Stimulated activated CD8-positive, alpha-beta memory T cell treated with anti-CD3 and anti-CD28 coated beads, Interleukin-2, amount 100 ng/mL, for 1 hour (primary cell): ENCODE data around the gene TCERG1L.
"Not testable (repeated sequence)": the region's sequence is repeated elsewhere in the genome, so short reads cannot be mapped to it uniquely, and the experiment has no call there.

Experiments used
- DNase-seq, 2 donors: peaks; one replicate each; pipeline ENCODE4 v3.0.0-alpha.2; 2020; ENCODE audit warnings: low read depth in 2 of 2

Gene TCERG1L

GRCh38 chr10:131109291-131109690, 202.2 kb downstream of the TCERG1L start:
- no peak for DNase-seq

GRCh38 chr10:131107970-131108369, 203.6 kb downstream of the TCERG1L start:
- no peak for DNase-seq

- no peak for DNase-seq
Observed at GRCh38 chr10:131102676-131103075, 208.8 kb downstream of the TCERG1L start.

GRCh38 chr10:131102147-131102546, 209.4 kb downstream of the TCERG1L start:
- no peak for DNase-seq

- DNase-seq, result not testable (repeated sequence)
Observed at GRCh38 chr10:131100418-131101410, 210.8 kb downstream of the TCERG1L start.

GRCh38 chr10:131099028-131099726, 212.3 kb downstream of the TCERG1L start:
- DNase-seq, result no peak

GRCh38 chr10:131098416-131098952, 213.0 kb downstream of the TCERG1L start:
- no peak for DNase-seq

GRCh38 chr10:131096031-131096430, 215.5 kb downstream of the TCERG1L start:
- DNase-seq, result no peak

GRCh38 chr10:131095313-131095580, 216.3 kb downstream of the TCERG1L start:
- no peak for DNase-seq

GRCh38 chr10:131094527-131095312, 216.8 kb downstream of the TCERG1L start:
- no peak for DNase-seq

- no peak for DNase-seq
Observed at GRCh38 chr10:131093795-131094366, 217.6 kb downstream of the TCERG1L start.

- DNase-seq, result no peak
Observed at GRCh38 chr10:131093346-131093745, 218.2 kb downstream of the TCERG1L start.

- no peak for DNase-seq
Observed at GRCh38 chr10:131092876-131093275, 218.6 kb downstream of the TCERG1L start.

GRCh38 chr10:131092386-131092785, 219.1 kb downstream of the TCERG1L start:
- DNase-seq, result no peak

- DNase-seq, result no peak
Observed at GRCh38 chr10:131091682-131092081, 219.8 kb downstream of the TCERG1L start.

- no peak for DNase-seq
Observed at GRCh38 chr10:131090761-131091661, 220.5 kb downstream of the TCERG1L start.

- DNase-seq, result no peak
Observed at GRCh38 chr10:131089861-131090260, 221.7 kb downstream of the TCERG1L start.

GRCh38 chr10:131089150-131089549, 222.4 kb downstream of the TCERG1L start:
- DNase-seq, result no peak

GRCh38 chr10:131088619-131089018, 222.9 kb downstream of the TCERG1L start:
- no peak for DNase-seq

GRCh38 chr10:131087464-131088215, 223.9 kb downstream of the TCERG1L start:
- no peak for DNase-seq
